Thyroid gland (tissue), 4 donors: ENCODE results near the gene KRTAP10-9. TPM values are rescaled to one million over a fixed set of nuclear protein-coding genes. Genes with fewer than 3 reads are reported as not detected.
"Not testable (repeated sequence)": the region's sequence is repeated elsewhere in the genome, so short reads cannot be mapped to it uniquely, and the experiment has no call there.

Source experiments
- DNase-seq, 2 donors: peaks; one replicate each; pipeline ENCODE4 v3.0.0-alpha.2; 2019
- H3K27ac ChIP-seq, 3 donors: fragments of 200-600 bp; sonication (generic); 1 replicate in 2 of 3; 2 replicates in 1 of 3; pipeline ENCODE4 v1.5.1; 2016 to 2019; ENCODE audit warnings: mild to moderate bottlenecking in 1 of 3, moderate library complexity in 1 of 3
- H3K27me3 ChIP-seq: fragments of 200-600 bp; sonication (generic); one replicate; pipeline ENCODE4 v1.5.1; 2019
- H3K36me3 ChIP-seq, 2 donors: fragments of 200-600 bp; sonication (generic); one replicate each; pipeline ENCODE4 v1.5.1; 2016 to 2019
- H3K4me1 ChIP-seq, 2 donors: fragments of 200-600 bp; sonication (generic); one replicate each; pipeline ENCODE4 v1.5.1; 2017 to 2019
- H3K4me3 ChIP-seq, 3 donors: fragments of 200-600 bp; sonication (generic); replicated peaks in 1 of 3; 1 replicate in 2 of 3; 2 replicates in 1 of 3; pipeline ENCODE4 v1.5.1; 2016; ENCODE audit warnings: mild to moderate bottlenecking in 1 of 3
- H3K9me3 ChIP-seq: fragments of 200-600 bp; sonication (generic); one replicate; pipeline ENCODE4 v1.5.1; 2017
- POLR2A ChIP-seq, 2 donors: fragments of 450-650 bp; IDR thresholded peaks; one replicate each; pipeline ENCODE4 v1.6.1; 2017; ENCODE audit warnings: antibody characterized with exemption in 2 of 2, mild to moderate bottlenecking in 2 of 2, moderate library complexity in 1 of 2
- WGBS, 2 donors: methylation state at CpG; one replicate each; pipeline ENCODE4 v1.1.5; 2017; 5-methylcytosine and 5-hydroxymethylcytosine counted together
- intact Hi-C: fragments of 100-400 bp; cut with DNase I; formaldehyde crosslinking; loops from one replicate; pipeline ENCODE4 v1.15.1; 2023
- total RNA-seq, 4 donors: library from RNA; depleted of rRNA; stranded (reverse); fragments of >200 nt; gene quantifications; one replicate each; pipeline ENCODE4 v1.2.3, GENCODE V29; 2016
- TF ChIP-seq, protein P1 (sequence below), 6 experiments: fragments of 200-600 bp in 3 of 6; fragments of 450-650 bp in 3 of 6; sonication (generic) in 3 of 6; IDR thresholded peaks; one replicate each; pipeline ENCODE4 v1.5.1; 2016 to 2019; ENCODE audit warnings: antibody characterized with exemption in 6 of 6, mild to moderate bottlenecking in 2 of 6, inconsistent platforms in 1 of 6, moderate library complexity in 1 of 6

Gene KRTAP10-9, protein sequence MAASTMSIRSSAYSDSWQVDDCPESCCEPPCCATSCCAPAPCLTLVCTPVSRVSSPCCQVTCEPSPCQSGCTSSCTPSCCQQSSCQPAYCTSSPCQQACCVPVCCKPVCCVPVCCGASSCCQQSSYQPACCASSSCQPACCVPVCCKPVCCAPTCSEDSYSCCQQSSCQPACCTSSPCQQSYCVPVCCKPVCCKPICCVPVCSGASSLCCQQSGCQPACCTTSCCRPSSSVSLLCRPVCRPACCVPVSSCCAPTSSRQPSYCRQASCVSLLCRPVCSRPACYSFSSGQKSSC
- total RNA-seq = not detected

DNA sequence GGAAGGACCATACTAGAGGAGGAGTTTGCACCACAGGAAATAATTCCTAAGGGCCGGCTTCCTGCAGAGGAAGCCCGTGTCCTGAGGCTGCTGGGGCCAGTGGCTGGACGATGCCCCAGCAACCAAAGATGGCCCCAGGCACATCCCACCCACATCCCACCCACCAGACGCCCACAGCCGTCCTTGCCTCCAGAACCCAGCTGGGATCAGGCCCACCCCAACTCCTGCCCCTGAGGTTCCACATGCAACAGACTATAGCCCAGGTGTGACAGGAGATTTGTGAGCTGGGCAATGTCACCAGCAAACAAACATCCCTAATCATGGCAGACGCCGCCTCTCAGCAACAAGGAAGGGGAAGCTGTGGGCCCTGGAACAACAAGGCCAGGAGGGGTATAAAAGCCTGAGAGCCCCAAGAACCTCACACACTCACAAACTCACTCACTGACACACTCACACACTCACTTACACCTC is at the start of gene KRTAP10-9:
Gene KRTAP10-9, plus strand, starts transcription at position 421 of the 471 bp plus-strand sequence. CDS start 79 bp downstream, outside the sequence.
- WGBS, 2 donors = 66% methylated on average over 7 of the region's 7 CpGs; no CpG with 5 or more reads in 1 of the 2 donors
- no peak for DNase-seq
- Histone ChIP-seq H3K4me3 (no peak within 1 kb of the TSS), H3K27ac (no peak within 1 kb of the TSS), H3K27me3 (no peaks in the 10 kb centered on the region), H3K9me3 (no peaks in the 10 kb centered on the region), H3K4me1 (no peaks in the 10 kb centered on the region), H3K36me3 (no peaks in the 10 kb centered on the region)
- intact Hi-C loops = no loop called here
- TF ChIP-seq, protein P1, sequence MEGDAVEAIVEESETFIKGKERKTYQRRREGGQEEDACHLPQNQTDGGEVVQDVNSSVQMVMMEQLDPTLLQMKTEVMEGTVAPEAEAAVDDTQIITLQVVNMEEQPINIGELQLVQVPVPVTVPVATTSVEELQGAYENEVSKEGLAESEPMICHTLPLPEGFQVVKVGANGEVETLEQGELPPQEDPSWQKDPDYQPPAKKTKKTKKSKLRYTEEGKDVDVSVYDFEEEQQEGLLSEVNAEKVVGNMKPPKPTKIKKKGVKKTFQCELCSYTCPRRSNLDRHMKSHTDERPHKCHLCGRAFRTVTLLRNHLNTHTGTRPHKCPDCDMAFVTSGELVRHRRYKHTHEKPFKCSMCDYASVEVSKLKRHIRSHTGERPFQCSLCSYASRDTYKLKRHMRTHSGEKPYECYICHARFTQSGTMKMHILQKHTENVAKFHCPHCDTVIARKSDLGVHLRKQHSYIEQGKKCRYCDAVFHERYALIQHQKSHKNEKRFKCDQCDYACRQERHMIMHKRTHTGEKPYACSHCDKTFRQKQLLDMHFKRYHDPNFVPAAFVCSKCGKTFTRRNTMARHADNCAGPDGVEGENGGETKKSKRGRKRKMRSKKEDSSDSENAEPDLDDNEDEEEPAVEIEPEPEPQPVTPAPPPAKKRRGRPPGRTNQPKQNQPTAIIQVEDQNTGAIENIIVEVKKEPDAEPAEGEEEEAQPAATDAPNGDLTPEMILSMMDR (IDR thresholded peaks at IDR 0.05) = no peak
- no peak for TF ChIP-seq POLR2A (IDR thresholded peaks at IDR 0.05)

DNA sequence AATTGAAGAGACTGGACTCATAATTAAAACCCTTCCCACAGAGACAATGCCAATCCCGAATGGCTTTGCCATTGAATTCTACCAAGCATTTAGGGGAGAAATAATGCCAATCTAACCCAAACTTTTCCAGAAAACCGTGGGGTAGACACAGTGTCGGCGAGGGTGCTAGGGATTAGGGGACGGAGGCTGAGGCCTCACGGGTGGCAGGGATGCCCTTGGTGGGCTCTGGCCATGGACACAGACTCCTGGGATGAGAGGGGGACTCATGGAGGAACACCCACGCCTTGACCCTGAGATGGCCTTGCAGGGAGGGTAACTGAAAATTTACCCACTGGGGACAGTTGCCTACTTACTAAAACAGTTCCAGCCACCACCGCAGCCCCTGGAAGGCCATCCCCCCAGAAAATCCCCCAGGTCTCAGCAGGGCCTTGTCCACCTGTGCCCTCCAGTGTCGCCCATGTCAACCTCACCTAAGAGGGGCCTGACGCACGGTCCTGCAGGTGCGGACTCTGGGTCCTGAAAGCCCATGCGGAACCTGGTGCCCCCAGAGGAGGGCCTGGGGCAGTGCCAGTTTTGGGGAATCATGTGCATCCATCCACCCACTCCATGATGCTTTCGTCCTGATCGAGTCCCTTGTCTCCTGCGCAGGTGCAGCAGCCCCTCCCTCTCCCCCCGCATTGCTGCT is 48.4 kb upstream of the KRTAP10-9 start:
- Histone ChIP-seq H3K9me3 (no peaks in the 10 kb centered on the region), H3K27ac (no peak overlapping the region), H3K4me1 (no peaks in the 10 kb centered on the region), H3K27me3 (no peaks in the 10 kb centered on the region), H3K4me3 (no peak overlapping the region), H3K36me3 (no peaks in the 10 kb centered on the region)
- WGBS, 2 donors = 88 to 97% methylated on average over 13 to 16 of the region's 17 CpGs
- no peak for DNase-seq
- intact Hi-C loops = no loop called here
- no peak for TF ChIP-seq POLR2A (IDR thresholded peaks at IDR 0.05)

DNA sequence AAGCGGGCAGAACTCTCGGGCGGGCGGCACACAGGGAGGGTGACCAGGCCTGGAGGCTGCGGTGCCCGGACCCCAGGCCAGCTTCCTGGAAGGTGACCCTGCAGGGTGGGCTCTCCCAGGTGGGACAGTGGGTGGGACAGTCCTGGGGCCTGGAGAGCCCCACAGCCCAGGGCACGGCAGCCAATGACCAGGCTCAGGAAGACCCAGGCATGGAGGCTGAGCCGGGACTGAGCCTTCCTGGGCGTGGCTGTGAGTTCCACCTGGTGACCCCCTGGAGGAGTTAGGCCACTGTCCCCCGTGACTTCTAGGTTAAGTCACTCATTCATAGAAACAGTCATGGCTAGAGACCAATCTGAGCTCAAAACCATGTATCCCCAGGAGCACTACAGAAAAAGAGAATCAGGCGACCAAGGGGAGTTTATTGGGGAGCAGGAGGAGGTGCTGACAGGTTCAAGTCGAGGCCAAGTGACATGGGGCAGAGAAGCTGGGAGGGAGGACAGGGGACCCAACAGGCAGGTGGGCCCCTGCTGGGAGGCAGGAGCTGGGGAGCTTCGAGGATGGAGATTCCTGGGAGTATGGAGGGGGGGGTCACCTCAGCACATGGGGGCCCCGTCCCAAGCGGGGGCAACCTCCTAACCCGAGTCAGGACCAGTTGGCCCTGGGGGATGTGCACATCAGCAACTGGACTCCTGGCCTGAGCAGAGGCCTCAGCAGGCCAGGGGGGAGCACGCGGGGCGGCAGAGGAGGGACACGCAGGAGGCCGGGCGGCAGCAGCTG is 47.6 kb upstream of the KRTAP10-9 start:
- H3K36me3 ChIP-seq = no peaks in the 10 kb centered on the region
- TF ChIP-seq, protein P1 (IDR thresholded peaks at IDR 0.05) = no peak
- H3K4me3 ChIP-seq = no peak overlapping the region
- H3K9me3 ChIP-seq = no peaks in the 10 kb centered on the region
- intact Hi-C loops = no loop called here
- H3K4me1 ChIP-seq = no peaks in the 10 kb centered on the region
- WGBS, 2 donors = 82 to 84% methylated on average over 13 to 16 of the region's 22 CpGs
- DNase-seq = no peak
- no peak overlapping the region for H3K27ac ChIP-seq
- H3K27me3 ChIP-seq = no peaks in the 10 kb centered on the region

DNA sequence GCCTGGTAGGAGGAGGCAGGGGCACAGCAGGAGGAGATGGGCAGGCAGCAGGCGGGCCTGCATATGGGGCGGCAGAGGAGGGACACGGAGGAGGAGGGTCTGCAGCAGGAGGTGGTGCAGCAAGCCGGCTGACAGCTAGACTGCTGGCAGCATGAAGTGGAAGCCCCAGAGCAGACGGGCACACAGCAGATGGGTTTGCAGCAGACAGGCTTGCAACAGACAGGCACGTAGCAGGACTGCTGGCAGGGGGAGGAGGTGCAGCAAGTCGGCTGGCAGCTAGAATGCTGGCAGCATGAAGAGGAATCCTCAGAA is 47.1 kb upstream of the KRTAP10-9 start:
- no peaks in the 10 kb centered on the region for H3K27me3 ChIP-seq
- DNase-seq = no peak
- no peaks in the 10 kb centered on the region for H3K9me3 ChIP-seq
- H3K4me1 ChIP-seq = no peaks in the 10 kb centered on the region
- no peak for TF ChIP-seq POLR2A (IDR thresholded peaks at IDR 0.05)
- TF ChIP-seq, protein P1 (IDR thresholded peaks at IDR 0.05) = no peak
- 72 to 82% methylated on average over 7 of the region's 7 CpGs for WGBS, 2 donors
- H3K4me3 ChIP-seq = no peak overlapping the region
- H3K27ac ChIP-seq = no peak overlapping the region
- H3K36me3 ChIP-seq = no peaks in the 10 kb centered on the region
- intact Hi-C loops = no loop called here

DNA sequence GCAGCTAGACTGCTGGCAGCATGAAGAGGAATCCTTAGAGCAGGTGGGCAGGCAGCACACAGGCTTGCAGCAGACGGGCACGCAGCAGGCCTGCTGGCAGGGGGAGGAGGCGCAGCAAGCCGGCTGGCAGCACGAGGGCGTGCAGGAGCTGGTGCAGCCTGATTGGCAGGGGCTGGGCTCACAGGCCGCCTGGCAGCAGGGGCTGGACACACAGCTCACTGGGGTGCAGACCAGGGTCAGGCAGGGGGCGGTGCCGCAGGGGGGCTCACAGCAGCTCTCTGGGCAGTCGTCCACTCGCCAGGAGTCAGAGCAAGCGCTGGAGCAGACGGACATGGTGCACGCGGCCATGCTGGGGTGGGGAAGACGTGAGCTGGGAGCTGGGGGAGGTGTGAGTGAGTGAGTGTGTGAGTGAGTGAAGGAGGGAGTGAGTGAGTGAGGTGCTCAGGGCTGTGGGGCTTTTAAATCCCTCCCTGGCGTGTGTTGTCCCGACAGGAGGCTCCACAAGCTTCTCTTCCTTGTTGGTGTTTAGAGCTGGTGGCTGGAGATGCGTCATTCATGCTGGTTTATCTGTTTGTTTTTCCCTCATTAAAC is 46.6 kb upstream of the KRTAP10-9 start, which contains the start of gene KRTAP10-5:
Gene KRTAP10-5, minus strand, starts transcription at position 374 of the 591 bp plus-strand sequence. Its CDS starts 26 bp downstream, at position 348.
- WGBS, 2 donors = 51 to 59% methylated on average over 17 to 18 of the region's 19 CpGs
- H3K36me3 ChIP-seq, H3K27me3 ChIP-seq, intact Hi-C loops, DNase-seq, H3K27ac ChIP-seq, H3K4me1 ChIP-seq, H3K4me3 ChIP-seq, H3K9me3 ChIP-seq: not testable (repeated sequence)
